ENCODE results near the gene SHC1. TPM values are rescaled to one million over a fixed set of nuclear protein-coding genes. Genes with fewer than 3 reads are reported as not detected.

Gene SHC1
- total RNA-seq, 1 donor from 2014 or later: 43.3 TPM

DNA sequence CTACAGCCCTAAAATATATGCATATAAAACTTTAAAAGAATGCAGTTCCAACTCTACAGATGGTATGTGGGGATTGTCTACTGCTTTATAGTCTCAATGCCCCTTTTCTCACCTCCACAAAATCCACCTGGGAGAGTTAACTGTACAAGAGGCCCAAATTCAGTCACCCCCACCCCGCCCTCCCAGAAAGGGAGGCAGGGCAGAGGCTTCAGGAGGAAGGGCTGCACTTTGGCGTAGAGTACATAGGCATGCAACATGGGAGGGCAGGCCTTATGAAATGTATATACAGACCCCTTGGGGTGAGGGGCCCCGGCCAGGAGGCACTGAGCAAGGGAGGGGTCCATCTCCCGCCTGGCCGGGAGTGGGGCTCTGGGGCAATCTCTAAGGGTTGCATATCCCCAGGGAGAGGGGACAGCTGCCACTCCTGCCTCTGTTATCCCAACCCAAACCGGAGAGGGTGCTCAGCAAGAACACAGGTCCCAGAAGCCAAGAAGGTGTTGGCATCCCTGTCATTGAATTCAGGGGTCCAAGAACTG, 7.7 kb downstream of the SHC1 start:
- H3K4me1 Mint-ChIP-seq (ENCODE audit: low read depth): peaks cover 14% of the 10 kb centered on the region
- H3K9me3 Mint-ChIP-seq (ENCODE audit: low read depth): no peaks in the 10 kb centered on the region
- H3K4me3 Mint-ChIP-seq (ENCODE audit: low read depth): peak overlapping the region; percentile 90
- H3K27me3 Mint-ChIP-seq: no peaks in the 10 kb centered on the region
- TF ChIP-seq CTCF (IDR thresholded peaks at IDR 0.05; ENCODE audit: unreplicated experiment): no peak
- H3K36me3 Mint-ChIP-seq (ENCODE audit: insufficient read depth): peaks cover 6% of the 10 kb centered on the region
- no peak for DNase-seq (ENCODE audit: low spot score, unreplicated experiment)
- H3K27ac Mint-ChIP-seq: peak overlapping the region; percentile 97

DNA sequence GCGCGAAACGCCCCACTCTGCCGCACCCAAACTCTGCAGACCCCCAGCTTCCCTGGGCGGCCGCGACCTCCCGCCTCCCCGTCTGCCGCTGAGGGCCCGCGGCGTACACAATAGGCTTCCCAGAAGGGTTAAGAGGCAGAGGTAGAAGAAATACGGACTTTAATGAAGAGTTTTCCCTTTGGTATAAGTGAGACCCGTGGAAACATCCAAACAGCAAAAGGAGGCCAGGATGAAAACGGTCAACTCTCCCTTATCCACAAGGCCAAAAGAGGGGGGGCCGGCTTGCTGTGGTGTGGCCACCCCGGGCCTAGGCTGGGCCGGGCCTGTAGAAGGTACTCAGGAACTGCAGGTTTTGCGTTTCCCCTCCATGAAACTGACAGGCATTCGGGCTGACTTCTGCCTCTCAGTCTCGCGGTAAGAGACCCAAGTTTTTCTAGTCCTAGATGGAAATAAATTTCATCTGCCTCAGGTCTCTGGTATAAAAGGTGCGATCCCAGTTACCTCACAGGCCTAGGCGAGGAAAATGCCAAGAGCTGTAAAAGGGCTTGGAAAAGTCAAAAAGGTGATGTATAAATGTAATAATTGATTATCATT, 8.3 kb downstream of the SHC1 start:
- no peak for DNase-seq (ENCODE audit: low spot score, unreplicated experiment)
- H3K9me3 Mint-ChIP-seq (ENCODE audit: low read depth): no peaks in the 10 kb centered on the region
- no peak for TF ChIP-seq CTCF (IDR thresholded peaks at IDR 0.05; ENCODE audit: unreplicated experiment)
- peaks cover 16% of the 10 kb centered on the region for H3K4me1 Mint-ChIP-seq (ENCODE audit: low read depth)
- H3K36me3 Mint-ChIP-seq (ENCODE audit: insufficient read depth): peaks cover 6% of the 10 kb centered on the region
- no peaks in the 10 kb centered on the region for H3K27me3 Mint-ChIP-seq
- H3K4me3 Mint-ChIP-seq (ENCODE audit: low read depth): peak overlapping the region; percentile 90
- peak overlapping the region; percentile 97 for H3K27ac Mint-ChIP-seq

DNA sequence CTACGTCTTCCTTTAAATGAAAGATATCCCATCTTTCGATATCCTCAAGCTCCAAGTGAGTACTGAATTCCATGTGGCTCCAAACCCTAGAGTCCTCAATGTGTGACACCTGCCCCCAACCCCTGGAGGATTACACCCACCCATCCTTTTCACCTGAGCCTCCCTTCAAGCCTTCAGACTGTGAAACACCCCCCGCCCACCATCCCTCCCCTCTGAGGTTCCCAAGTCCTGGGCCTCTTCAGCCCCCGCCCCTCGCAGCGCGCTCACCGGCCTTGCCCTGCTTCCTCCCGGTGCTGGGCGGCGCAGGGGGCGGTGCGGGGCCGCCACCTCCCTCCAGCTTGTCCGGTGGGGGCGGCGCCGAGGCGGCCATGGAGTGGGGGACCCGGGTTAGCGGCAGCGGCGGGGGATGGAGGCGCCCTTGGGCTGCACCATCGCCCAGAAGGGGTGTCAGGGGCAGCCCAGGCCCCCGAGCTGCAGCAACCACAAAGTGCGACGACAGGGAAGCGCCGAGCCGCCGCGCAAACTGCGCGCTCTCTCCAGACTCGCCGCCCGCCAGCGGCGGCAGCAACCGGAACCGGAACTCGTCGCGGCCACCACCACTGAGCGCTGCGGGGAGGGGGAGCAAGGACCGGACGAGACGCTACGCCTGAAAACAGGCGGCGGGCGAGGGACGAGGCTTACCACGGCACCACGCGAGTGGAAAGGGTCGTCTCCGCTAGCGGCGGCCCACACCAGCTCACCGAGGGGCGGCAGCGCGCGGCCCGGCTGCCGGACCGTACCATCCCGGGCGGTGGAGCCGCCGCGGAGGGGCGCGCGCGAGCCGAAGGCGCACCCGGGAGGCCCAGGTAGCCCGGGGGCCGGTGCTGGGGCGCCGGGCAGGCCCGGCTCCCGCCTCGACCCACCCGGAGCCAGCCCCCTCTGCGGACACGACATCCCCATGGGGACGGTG, 9.1 kb downstream of the SHC1 start, which contains the start of gene PYGO2:
Gene PYGO2 (minus strand): TSS at position 576 of the 949 bp plus-strand sequence. CDS start 206 bp downstream, at position 370.
- DNase-seq (ENCODE audit: low spot score, unreplicated experiment): peak; percentile 56
- Mint-ChIP-seq H3K4me3 (ENCODE audit: low read depth) (peak within 1 kb of the TSS; percentile 92), H3K27me3 (no peaks in the 10 kb centered on the region), H3K4me1 (ENCODE audit: low read depth) (peaks cover 24% of the 10 kb centered on the region), H3K27ac (peak within 1 kb of the TSS; percentile 97), H3K36me3 (ENCODE audit: insufficient read depth) (peaks cover 6% of the 10 kb centered on the region), H3K9me3 (ENCODE audit: low read depth) (no peaks in the 10 kb centered on the region)
- TF ChIP-seq CTCF (IDR thresholded peaks at IDR 0.05; ENCODE audit: unreplicated experiment): peak; percentile 65

GRCh38 chr1:154960446-154961136, 10.0 kb downstream of the SHC1 start:
- H3K27me3 Mint-ChIP-seq: no peaks in the 10 kb centered on the region
- peak overlapping the region; percentile 96 for H3K27ac Mint-ChIP-seq
- H3K4me1 Mint-ChIP-seq (ENCODE audit: low read depth): peaks cover 32% of the 10 kb centered on the region
- no peak for DNase-seq (ENCODE audit: low spot score, unreplicated experiment)
- no peak for TF ChIP-seq CTCF (IDR thresholded peaks at IDR 0.05; ENCODE audit: unreplicated experiment)
- no peaks in the 10 kb centered on the region for H3K9me3 Mint-ChIP-seq (ENCODE audit: low read depth)
- H3K36me3 Mint-ChIP-seq (ENCODE audit: insufficient read depth): peaks cover 5% of the 10 kb centered on the region
- H3K4me3 Mint-ChIP-seq (ENCODE audit: low read depth): peak overlapping the region; percentile 92

- Mint-ChIP-seq H3K27ac (no peak overlapping the region), H3K27me3 (no peaks in the 10 kb centered on the region), H3K9me3 (ENCODE audit: low read depth) (no peaks in the 10 kb centered on the region), H3K4me1 (ENCODE audit: low read depth) (peaks cover 37% of the 10 kb centered on the region), H3K36me3 (ENCODE audit: insufficient read depth) (peaks cover 4% of the 10 kb centered on the region), H3K4me3 (ENCODE audit: low read depth) (no peak overlapping the region)
- no peak for TF ChIP-seq CTCF (IDR thresholded peaks at IDR 0.05; ENCODE audit: unreplicated experiment)
- no peak for DNase-seq (ENCODE audit: low spot score, unreplicated experiment)
These were observed 11.1 kb downstream of the SHC1 start for GRCh38 chr1:154959426-154959780.
